Measurements from ENCODE around the gene SERPINB1. TPM values are rescaled to one million over a fixed set of nuclear protein-coding genes. Genes with fewer than 3 reads are reported as not detected.

SERPINB1 gene
- total and polyA plus RNA-seq, 9 of the 15 experiments (the other 6 are each of a cell fraction or from before 2014, with no cell fraction given), result 33.9 to 108 (median 63.8) TPM

- no peak for TF ChIP-seq MXD1 (CRISPR knock-in tag; IDR thresholded peaks at IDR 0.05; ENCODE audit: borderline replicate concordance, poor library complexity, severe bottlenecking)
- no peak for TF ChIP-seq TBP (optimal IDR thresholded peaks at IDR 0.05; ENCODE audit: low read depth, low read length)
- no peak for TF ChIP-seq RFX7 (CRISPR knock-in tag; IDR thresholded peaks at IDR 0.05)
- TF ChIP-seq LEF1 (IDR thresholded peaks at IDR 0.05), result no peak
- TF ChIP-seq SMARCE1 (IDR thresholded peaks at IDR 0.05), result peak; percentile 26; the same call in 1 of the 2 replicates
- TF ChIP-seq CXXC5 (CRISPR knock-in tag; IDR thresholded peaks at IDR 0.05), result peak; percentile 38; the same call in 1 of the 2 replicates
- TF ChIP-seq MEIS2 (IDR thresholded peaks at IDR 0.05; ENCODE audit: partially characterized antibody), result no peak
- 0 out of 2 replicates have a peak, but pooled peaks have one; percentile 7 for TF ChIP-seq EGR1 (conservative IDR thresholded peaks at IDR 0.05)
- peak in 1 of 2 experiments; percentile 15; a peak in 1 of 3 replicates for TF ChIP-seq CBX3 (IDR thresholded peaks at IDR 0.05; ENCODE audit: borderline replicate concordance in 1 of 2, low read length in 2 of 2)
- TF ChIP-seq JUND (IDR thresholded peaks at IDR 0.05; ENCODE audit: borderline replicate concordance, low read depth, low read length), result 0 out of 2 replicates have a peak, but pooled peaks have one; percentile 6
- TF ChIP-seq JUND (tag; IDR thresholded peaks at IDR 0.05; ENCODE audit: borderline replicate concordance, low read depth, low read length), result no peak
- TF ChIP-seq MBD1 (CRISPR knock-in tag; IDR thresholded peaks at IDR 0.05), result no peak
- TF ChIP-seq MCM7 (IDR thresholded peaks at IDR 0.05), result no peak
- no peak for TF ChIP-seq ZNF347 (CRISPR knock-in tag; IDR thresholded peaks at IDR 0.05; ENCODE audit: low read depth)
- TF ChIP-seq ADNP (tag; IDR thresholded peaks at IDR 0.05), result no peak
- TF ChIP-seq UBTF (IDR thresholded peaks at IDR 0.05; ENCODE audit: borderline replicate concordance in 1 of 2, low read depth in 2 of 2, low read length in 2 of 2), result peak in 1 of 2 experiments; percentile 47; a peak in 1 of 4 replicates
- no peak for TF ChIP-seq ZEB2 (IDR thresholded peaks at IDR 0.05)
- TF ChIP-seq TSC22D4 (tag; IDR thresholded peaks at IDR 0.05), result no peak
- no peak for TF ChIP-seq ZNF551 (CRISPR knock-in tag; IDR thresholded peaks at IDR 0.05)
- TF ChIP-seq PPARD (CRISPR knock-in tag; IDR thresholded peaks at IDR 0.05), result no peak
- 0 out of 2 replicates have a peak, but pooled peaks have one; percentile 38 for TF ChIP-seq ZBTB7A (IDR thresholded peaks at IDR 0.05; ENCODE audit: borderline replicate concordance, control insufficient read depth, low read depth, low read length)
- no peak for TF ChIP-seq HOXB6 (CRISPR knock-in tag; IDR thresholded peaks at IDR 0.05; ENCODE audit: borderline replicate concordance)
- no peak for TF ChIP-seq PHF20 (IDR thresholded peaks at IDR 0.05; ENCODE audit: partially characterized antibody)
- peak; percentile 23; the same call in 1 of the 2 replicates for TF ChIP-seq CREM (IDR thresholded peaks at IDR 0.05; ENCODE audit: low read depth)
- TF ChIP-seq TFAM (CRISPR knock-in tag; conservative IDR thresholded peaks at IDR 0.05), result no peak
These were observed 58.3 kb downstream of the SERPINB1 start (continued) for GRCh38 chr6:2783188-2783963.
